HG02798 (cell line): ENCODE measurements around the gene KIF6.

Experiments
- ATAC-seq: cut with Tn5 transposase; IDR thresholded peaks from one replicate; pipeline ENCODE4 v1.9.1; 2021; ENCODE audit warnings: mild to moderate bottlenecking; ENCODE audit not compliant: unreplicated experiment, poor library complexity

The KIF6 gene

DNA sequence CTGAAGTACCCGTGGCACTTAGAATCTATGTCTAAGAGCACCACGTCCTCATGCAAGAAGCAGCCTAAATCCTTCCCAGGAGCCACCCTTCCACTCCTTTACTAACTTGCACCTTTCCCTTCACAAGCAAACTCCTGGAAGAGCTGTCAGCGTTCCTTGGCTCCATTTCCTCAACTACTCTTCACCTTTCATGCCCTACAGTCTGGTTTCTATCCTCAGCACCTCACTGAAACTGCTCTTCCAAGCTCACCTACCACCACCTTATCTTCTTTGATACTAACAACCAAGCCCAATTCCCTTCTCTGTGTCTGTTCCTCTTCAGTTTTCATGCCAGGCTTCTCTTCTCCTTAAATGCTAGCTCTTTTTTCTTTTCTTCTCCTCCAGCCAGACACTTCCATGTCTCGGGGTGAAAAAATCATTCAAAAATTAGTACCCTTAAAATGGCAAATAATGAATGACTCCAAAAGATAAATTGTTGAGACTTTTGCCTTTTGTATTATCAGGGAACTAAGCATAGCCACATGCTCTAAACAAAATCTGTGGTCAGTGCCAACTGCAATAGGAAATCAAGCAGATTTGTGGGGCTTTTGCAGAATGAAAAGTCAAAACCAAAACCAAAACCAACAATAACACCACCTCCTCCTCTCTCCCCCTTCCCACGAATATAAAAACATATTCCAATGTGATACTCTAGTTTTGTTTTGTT is 253.1 kb downstream of the KIF6 start:
- peak; percentile 60 for ATAC-seq

DNA sequence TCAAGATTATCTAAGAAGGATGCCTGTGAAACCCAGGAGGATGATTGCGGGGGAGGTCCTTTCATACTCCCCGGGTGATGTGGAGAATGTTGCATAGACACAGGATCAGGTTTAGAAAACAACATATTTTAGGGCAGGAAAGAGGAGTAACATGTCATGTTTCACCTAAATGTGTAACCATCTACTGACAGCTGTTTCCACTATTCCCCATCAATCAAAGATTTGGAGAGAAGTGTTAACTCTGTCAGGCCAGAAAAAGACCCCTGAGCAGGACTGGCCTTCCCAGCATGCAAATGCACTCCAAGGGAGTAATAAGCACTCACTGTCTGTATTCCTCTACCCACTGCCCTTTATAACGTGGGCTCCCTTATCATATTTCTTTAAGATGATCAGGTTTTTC is 254.7 kb downstream of the KIF6 start:
- ATAC-seq, result no peak

DNA sequence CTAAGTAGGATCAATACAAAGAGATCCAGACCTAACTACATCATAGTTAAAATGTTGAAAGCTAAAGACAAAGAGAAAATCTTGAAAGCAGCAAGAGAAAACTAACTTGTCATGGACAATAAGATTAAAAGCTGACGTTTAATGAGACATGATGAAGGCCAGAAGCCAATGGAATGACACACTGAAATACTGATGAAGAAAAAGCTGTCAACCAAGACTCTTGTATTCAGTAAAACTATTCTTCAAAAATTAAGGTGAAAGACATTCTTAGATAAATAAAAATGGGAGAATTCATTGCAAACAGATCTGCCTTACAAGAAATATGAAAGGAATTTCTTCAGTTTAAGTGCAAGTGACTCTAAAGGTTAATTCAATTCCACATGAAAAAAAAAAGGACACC is 256.8 kb downstream of the KIF6 start:
- ATAC-seq, result no peak

DNA sequence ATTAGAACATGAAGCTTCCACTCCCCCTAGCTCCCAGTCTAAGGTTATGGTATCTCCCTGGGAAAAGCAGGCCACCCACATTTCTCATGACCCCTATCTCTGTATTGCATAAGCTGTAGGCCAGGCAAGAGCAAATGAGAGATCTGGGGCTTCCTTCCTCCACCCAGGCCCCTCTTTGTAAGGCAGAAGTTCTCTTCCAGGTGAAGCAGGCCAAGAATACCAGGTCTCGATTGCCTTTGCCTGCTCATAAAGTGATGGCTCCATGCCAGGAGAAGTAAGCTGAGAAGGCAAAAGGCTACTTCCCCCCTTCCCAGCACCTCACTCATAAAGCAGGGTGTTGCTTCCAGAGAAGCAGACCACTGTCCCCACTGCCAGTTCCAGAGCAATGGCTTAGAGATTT is 258.6 kb downstream of the KIF6 start:
- ATAC-seq, result no peak

DNA sequence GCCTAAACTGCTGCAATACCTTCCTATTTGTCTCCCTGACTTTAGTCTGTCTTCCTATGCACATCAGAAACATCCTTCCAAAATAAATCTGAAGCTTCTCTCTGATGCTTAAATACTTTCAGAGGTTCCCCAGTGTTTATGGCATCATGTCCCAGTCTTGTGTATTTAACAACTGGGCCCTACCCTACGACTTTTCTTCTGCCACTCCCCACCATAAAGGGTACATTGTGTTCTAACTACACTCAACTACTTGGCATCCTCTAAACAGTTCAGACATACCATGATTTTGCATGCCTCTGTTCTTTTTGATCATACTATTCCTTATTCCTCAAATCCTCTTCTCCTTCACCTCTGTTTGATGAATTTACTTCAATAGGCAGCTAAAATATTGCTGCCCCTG is 259.7 kb downstream of the KIF6 start:
- ATAC-seq, result no peak

DNA sequence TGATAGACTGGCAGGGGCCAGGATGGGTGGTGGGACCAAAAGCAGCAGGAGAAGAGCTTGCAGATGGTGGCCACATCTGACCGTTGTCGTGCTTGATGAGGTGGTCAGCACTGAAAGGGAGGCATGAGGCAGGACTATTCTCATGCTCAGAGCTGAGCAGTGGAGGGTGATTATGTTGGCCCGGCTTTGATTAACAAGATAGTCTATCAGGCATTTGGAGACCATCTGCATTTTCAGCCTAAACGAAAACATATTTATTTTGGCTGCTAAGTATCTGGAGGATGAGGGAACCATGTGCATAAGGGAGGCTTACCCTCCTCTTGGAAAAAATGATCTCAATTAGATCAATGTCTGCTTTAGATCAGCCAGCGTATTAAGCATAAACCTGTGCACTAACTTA is 261.1 kb downstream of the KIF6 start:
- ATAC-seq, result no peak

DNA sequence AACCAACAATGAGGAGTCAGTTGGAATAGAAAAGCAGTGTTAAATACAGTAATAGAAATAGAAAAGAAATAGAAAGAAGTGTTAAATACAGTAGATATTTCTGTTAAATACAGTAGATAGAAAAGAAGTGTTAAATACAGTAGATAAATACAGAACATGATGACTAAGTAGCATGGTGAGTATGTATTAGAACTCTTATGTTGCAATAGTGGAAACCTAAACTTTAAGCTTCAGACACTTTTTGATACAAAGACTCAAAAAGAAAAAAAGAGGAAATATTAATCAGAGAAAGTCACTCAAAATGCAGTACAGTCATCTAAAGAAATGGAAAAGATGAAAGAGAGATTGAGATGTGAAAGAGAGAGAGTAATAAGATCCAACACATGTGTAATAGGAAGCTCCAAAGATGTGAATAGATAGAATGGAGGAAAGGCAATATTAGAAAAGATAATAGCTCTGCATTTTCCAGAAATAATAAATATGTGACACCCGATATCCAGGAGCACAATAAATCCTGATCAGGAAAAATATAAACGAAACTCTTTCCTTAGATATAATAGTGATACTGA is 271.2 kb downstream of the KIF6 start:
- ATAC-seq, result no peak

DNA sequence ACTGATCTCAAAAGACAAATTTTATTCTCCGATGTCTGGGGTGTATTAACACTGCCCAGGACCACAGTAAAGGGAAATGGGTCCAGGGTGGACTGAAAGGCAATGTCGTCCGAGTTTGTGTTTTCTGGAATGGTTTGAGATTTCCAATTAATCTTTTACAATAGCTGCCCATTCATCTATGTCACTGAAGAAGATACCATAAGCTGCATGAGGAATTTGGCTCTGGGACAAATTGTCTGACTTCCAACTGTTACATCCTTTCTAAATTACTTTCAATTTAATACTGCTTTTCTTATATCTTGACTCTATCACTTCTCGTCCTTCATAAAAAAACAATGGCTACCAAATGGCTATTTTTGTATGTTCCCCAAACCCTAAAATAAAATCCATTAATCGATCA is 272.0 kb downstream of the KIF6 start:
- no peak for ATAC-seq

DNA sequence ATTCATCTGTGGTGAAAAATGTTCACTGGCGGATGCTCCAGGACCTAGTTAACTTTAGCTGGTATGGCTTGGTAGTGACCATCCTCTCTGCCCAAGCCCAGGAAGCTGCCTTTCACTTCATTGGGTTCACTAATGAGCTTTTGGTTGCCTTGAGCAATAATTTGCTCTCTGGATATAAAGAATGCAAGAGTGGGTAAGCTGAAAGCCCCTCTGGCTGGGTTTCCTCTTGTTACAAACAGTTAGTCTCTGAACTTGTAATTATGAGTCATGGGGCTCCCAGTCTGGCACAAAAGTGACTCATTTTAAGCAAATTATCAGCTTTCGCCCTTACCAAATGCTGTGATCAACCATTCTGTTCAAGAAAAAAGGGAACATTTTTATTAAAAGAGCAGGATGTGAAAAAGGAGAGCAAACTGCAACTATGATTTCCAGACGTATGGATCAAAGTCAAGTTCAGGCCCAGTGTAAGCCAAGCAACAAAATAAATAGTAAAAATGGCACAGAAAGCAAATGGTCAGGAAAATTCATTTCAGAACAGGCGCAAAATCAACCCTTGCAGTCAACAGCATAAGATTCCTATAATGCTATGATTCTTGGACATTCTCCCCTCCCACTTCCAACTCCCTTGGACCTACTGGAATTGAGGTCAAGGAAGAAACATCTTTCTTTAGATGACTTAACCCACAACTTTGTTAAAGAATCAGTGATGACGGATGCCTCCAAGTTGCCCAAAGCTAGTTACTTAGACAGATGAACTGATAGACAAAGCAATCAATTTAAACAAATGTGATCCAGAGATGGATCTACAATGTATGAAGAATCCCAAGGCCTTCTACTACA is 272.7 kb downstream of the KIF6 start:
- ATAC-seq, result no peak

DNA sequence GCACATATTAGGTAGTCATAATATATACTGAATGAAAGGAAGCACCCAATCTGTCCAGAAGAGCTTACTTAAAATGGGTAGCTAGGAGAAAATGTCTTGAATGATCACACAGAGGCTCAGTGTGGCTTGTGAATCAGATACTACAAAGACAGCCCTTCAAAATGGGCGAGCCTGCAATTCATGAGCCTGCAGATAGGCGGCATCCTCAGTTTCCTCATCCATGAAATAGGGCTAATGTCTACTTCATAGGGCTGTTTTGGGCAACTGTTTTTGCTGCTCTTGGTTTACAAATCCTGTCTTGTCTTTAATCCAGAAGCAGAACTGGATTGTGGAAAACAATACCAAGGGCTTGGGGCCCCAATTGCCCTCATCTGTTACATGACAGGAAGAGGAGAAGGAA is 273.4 kb downstream of the KIF6 start:
- no peak for ATAC-seq

DNA sequence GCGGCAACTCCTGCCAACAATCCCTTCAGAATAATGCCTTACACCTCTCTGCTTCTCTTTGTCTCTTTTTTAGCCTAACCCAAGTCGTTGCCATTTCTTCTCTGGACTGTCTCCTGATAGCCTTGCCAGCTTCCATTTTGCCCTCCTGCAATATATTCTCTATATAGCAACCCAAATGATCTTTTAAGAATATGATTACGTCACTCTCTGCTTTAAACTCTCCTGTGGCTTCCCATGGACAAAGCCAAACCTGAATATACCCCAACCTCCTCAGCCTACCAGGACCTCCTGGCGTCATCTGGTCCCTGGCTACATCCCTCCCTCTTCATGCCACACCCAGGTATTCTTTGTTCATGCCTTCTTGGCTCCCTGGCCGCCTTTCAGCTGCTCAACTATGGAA is 276.2 kb downstream of the KIF6 start:
- ATAC-seq, result no peak

DNA sequence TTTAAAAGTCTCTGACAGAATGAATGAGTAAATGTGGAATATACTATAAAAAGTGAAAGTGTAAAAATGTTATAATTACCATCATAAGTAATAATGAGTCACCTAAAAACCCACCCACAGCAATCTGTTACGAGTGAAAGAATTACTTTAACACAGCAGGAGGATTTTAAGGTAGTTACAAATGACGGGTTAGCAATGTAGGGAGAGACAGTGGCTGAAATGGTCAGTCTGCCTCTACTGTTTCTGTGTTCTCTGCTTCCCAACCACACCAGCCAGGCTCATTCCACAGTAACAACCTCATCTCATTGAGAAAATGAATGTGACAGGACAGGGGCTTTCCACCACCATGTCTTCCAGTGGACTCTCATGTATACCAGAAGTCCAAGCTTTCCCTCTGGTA is 278.3 kb downstream of the KIF6 start:
- no peak for ATAC-seq

DNA sequence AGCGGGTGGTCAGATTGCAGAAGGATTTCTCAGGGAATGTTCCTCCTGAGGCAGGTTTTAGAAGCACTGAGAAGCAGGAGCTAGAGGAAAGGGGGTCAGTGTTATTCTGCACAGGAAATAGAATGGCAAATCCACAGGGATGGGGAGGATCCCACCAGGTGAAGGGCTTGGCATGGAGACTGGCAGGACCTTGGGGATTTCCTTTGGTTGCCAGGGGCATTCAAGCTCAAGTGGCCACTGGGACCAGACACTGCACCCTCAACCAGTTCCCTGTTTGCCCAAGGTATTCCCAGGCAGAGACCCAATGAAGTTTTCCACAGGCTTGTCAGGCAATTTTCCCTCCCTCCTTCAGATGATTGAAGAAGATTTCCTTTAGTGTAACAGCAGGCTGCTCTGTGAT is 279.5 kb downstream of the KIF6 start:
- ATAC-seq, result no peak

DNA sequence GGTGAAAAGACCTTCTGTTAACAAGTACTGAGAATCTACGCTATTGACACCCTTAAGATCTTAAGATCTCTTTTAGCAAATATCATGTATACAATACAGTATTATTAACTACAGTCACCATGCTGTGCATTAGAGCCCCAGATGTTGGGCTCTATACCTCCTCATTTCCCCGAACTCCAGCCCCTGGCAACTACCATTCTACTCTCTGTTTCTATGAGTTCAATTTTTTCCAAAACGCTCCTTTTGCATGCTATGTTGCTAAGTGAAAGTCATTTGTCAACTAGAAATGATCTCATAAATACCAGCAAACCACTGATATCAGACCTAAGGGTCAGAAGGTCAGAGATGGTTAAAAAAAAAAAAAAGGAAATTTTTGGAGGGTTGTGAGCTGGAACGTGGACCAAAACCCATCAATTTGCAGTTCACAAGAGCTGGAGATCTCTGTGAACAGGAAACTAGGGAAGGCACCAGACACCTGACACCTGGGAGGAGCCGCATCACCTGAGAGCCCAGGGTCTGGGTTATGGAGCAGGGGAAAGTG is 280.7 kb downstream of the KIF6 start:
- ATAC-seq, result no peak

DNA sequence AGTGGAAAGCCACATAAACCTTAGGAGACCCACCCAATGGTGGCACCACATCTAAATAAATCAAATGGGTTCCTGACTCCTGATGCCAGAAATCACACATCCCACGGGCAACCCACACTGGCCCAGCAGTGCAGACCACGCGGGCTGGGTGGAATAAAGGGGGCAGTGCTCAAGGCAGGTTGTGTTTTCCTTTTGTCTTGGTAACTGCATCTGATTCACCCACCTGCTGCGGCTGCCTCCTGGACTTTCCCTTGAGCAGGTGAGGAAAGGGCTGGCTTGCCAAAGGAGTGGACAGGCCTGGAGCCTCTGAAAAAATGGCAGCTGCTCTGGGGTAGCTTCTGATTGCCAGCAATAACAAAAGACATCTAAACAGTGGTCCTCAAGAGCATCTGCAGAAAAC is 283.2 kb downstream of the KIF6 start:
- ATAC-seq, result no peak

DNA sequence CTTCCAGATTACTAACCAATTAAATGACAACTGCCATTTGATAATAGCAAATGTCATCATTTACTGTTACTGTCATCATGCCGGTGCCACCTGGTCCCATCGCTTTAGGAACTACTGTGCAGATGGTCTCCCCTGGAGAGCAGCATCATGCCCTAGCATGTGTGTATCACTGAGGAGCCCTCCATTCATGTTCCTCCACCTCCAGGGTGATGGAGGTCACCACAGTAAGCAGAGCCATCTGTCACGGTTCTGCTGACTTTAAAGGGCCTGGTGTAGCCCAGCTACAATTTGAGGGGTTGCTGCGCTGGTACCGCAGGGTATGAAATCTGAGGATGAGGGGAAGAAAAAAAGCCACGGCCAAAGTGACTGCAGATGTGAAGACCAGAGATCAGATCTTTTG is 283.9 kb downstream of the KIF6 start:
- no peak for ATAC-seq

DNA sequence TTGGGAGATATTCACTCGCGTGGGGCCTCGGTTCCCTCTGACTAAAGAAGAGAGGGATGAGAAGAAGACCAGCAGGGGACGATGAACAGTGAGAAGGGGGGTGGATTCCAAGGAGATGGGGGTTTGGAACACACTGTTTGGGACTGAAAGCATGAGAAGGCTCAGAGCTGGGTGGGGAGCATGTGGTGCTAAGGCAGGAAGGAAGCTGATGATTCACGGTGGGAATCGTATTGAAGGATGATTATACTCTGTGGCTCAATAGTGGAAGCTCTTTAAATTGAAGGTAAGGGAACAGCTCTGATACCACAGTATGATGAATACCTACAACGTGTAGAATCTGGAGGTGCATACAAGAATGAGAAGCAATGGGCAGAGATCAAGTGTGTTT is 285.2 kb downstream of the KIF6 start:
- no peak for ATAC-seq

DNA sequence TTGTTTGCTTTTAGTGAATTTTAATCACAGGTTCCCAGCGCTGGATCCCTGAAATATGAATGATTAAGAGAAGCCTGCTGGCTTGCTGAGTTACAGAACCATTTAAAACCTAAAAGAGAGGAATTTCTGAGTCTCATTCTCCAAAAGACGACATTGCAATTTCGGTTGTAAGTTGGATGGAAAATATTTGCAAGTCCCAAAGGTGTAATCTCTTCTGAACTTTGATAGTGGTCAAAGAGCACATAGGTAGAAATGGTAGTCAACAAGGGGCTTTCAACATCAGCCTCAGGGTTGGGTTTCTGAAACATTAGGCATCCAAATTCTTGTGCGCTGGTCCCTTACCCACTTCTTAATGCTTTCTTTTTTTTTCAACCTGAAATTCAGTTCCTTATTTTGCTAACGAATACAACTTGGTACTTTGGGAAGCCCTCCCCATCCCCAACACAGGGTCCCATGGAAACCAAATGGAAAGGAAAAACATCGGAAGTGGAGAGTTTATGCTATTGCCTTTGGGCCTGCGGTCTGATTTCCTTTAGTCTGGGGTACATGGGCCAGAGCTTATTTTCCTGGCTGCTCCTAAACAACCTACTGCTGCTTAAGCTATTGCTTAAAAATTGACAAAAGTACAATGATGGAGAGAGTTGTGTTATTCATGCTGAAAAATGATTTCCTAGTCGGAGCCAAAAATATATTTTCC is 285.7 kb downstream of the KIF6 start:
- ATAC-seq, result no peak

DNA sequence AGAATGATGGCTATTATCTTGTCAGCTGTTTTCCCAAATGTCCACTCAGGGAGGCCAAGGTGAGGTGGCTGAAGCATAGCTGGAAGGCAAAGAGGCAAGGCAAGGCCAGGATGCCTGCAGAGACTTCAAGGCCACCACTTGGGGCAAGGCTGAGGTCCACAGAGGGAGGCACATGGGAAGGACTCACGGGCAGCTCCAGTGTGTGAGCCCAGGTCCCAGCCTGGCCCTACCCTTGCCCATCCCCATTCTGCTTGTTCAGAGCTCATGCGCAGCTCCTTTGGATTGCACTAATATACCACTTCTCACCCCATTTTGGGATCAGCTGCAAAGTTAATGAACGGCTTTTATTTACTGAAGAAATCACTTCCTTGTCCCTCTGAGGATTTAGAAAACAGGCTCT is 291.6 kb downstream of the KIF6 start:
- no peak for ATAC-seq

DNA sequence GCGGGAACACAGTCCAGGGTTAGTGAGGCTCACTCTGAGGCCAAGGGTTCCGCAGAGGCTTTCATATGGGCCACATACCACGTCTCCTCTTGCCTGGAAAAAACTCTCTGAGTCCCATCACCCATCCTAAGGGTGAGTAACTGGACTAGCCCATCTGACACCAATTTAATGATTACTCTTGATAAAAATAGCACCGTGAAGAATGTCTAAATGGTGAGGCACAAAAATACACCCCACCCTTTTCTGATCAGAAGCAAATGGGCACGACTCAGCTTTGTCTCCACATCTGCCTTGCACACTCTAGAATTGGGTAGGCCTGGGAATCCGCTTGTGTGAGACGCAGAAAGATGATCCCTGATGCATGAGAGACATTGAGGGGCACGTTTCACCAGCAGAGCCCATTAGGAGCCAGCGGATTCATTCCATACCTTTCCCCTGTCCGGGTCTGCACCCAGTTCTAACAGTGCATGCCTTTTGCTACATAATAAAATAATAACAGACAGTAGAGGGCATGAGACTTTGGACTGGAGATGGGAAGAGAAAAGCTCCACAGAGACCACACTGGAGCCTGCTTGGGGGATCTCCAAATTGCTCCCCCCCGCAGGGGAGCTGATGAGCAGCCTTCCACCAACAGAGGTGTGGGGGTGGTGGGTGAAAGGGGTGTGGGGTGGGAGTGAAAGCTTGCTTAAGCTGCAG is 292.7 kb downstream of the KIF6 start:
- ATAC-seq, result no peak
